Left ventricle myocardium inferior (tissue), 1 donor: Measurements from ENCODE around the gene FOCAD. TPM values are rescaled to one million over a fixed set of nuclear protein-coding genes. Genes with fewer than 3 reads are reported as not detected.

Source experiments
- DNase-seq: peaks from one replicate; pipeline ENCODE4 v3.0.0-alpha.2; 2020
- H3K27ac ChIP-seq: fragments of 200-600 bp; replicated peaks from 2 replicates; pipeline ENCODE4 v1.8.0; 2021
- H3K27me3 ChIP-seq: fragments of 200-600 bp; 2 replicates; pipeline ENCODE4 v1.8.0; 2021; ENCODE audit warnings: low read depth
- H3K36me3 ChIP-seq: fragments of 200-600 bp; 2 replicates; pipeline ENCODE4 v1.8.0; 2021
- H3K4me1 ChIP-seq: fragments of 200-600 bp; 2 replicates; pipeline ENCODE4 v1.8.0; 2021
- H3K4me3 ChIP-seq: fragments of 200-600 bp; 2 replicates; pipeline ENCODE4 v1.8.0; 2021; ENCODE audit warnings: mild to moderate bottlenecking, moderate library complexity
- H3K9me3 ChIP-seq: fragments of 200-600 bp; replicated peaks from 2 replicates; pipeline ENCODE4 v1.8.0; 2021
- intact Hi-C: fragments of 100-400 bp; cut with micrococcal nuclease; formaldehyde crosslinking; loops from one replicate; pipeline ENCODE4 v1.11.0; 2022
- total RNA-seq: library from RNA; stranded (reverse); fragmentation: NEBNext Ultra II Directional; extraction: Animal tissue kit (Norgen Biotek cat#: 25700); gene quantifications from one replicate; pipeline ENCODE4 v1.2.1, GENCODE V29; 2021
- TF ChIP-seq, protein P1 (sequence below): fragments of 200-600 bp; IDR thresholded peaks from 2 replicates; pipeline ENCODE4 v1.8.0; 2021; ENCODE audit warnings: antibody characterized with exemption, mild to moderate bottlenecking, borderline replicate concordance
- donor health status: DM: no; HTN: yes; CAD: no; lungs with severe emphysema.

Gene FOCAD
- total RNA-seq, 1 donor from 2014 or later = 29.0 TPM

DNA sequence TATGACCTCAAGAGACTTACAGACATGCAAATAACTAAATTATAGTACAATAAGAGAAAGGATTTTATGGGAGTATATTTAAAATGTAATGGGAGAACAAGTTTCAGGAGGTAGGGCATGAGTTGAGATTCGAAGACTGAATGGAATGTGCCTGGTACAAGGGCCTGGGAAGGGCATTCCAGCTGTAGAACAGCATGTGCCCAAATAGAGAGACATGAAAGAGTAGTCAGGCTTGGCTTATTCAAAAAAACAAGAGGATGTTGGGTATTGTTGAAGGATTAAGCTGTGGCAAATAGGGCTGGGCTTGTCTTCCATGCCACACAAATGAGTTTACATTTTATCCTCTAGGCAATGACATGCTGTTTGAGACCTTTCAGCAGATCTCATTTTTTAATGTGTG lies 86.9 kb downstream of the FOCAD start:
- H3K4me1 ChIP-seq = peaks cover 20% of the 10 kb centered on the region
- H3K27ac ChIP-seq = no peak overlapping the region
- intact Hi-C loops = no loop called here
- H3K4me3 ChIP-seq = no peak overlapping the region
- H3K9me3 ChIP-seq = no peaks in the 10 kb centered on the region
- TF ChIP-seq, protein P1, sequence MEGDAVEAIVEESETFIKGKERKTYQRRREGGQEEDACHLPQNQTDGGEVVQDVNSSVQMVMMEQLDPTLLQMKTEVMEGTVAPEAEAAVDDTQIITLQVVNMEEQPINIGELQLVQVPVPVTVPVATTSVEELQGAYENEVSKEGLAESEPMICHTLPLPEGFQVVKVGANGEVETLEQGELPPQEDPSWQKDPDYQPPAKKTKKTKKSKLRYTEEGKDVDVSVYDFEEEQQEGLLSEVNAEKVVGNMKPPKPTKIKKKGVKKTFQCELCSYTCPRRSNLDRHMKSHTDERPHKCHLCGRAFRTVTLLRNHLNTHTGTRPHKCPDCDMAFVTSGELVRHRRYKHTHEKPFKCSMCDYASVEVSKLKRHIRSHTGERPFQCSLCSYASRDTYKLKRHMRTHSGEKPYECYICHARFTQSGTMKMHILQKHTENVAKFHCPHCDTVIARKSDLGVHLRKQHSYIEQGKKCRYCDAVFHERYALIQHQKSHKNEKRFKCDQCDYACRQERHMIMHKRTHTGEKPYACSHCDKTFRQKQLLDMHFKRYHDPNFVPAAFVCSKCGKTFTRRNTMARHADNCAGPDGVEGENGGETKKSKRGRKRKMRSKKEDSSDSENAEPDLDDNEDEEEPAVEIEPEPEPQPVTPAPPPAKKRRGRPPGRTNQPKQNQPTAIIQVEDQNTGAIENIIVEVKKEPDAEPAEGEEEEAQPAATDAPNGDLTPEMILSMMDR = no peak
- H3K27me3 ChIP-seq = no peaks in the 10 kb centered on the region
- H3K36me3 ChIP-seq = peaks cover 35% of the 10 kb centered on the region
- DNase-seq = no peak

DNA sequence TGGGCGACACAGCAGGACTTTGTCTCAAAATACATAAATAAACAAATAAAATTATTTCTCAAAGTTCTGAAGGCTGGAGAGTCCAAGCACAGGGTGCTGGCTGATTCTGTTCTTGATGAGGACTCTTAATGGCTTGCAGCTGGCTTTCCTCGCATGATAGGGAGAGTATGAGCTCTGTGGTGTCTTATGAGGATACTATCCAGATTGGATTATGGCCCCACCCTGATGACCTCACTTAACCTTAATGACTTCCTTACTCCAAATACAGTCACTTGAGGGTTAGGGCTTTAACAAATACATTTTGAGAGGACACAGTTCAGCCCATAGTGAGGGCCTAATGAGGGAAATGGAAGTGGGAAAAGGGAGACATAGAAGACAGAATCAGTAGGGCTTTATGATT lies 87.7 kb downstream of the FOCAD start:
- peaks cover 27% of the 10 kb centered on the region for H3K36me3 ChIP-seq
- intact Hi-C loops = no loop called here
- peaks cover 20% of the 10 kb centered on the region for H3K4me1 ChIP-seq
- H3K27me3 ChIP-seq = no peaks in the 10 kb centered on the region
- no peak overlapping the region for H3K27ac ChIP-seq
- H3K4me3 ChIP-seq = no peak overlapping the region
- DNase-seq = no peak
- no peaks in the 10 kb centered on the region for H3K9me3 ChIP-seq
- TF ChIP-seq, protein P1 = no peak

DNA sequence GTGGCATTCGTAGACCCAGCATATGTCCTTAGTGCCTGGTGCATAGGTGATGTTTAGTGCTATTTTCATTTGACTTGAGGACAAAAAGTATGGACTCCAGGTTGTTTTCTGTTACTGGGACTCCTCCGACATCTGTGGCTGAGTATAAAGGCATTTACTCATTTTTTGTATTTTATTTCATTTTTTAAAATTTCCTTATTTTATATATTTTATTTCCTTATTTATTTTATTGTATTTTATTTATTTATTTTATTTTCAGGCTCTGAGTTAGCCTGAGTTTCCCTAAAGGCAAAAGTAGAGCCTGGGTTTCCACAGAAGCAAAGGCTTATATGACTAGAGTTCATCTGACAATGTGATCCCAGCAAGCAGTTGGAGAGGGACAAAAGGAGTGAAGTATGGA lies 91.6 kb downstream of the FOCAD start:
- H3K27ac ChIP-seq = no peak overlapping the region
- H3K4me1 ChIP-seq = peaks cover 18% of the 10 kb centered on the region
- no peaks in the 10 kb centered on the region for H3K27me3 ChIP-seq
- no peak for DNase-seq
- peaks cover 23% of the 10 kb centered on the region for H3K36me3 ChIP-seq
- H3K4me3 ChIP-seq = no peak overlapping the region
- TF ChIP-seq, protein P1 = no peak
- intact Hi-C loops = no loop called here
- H3K9me3 ChIP-seq = no peaks in the 10 kb centered on the region

DNA sequence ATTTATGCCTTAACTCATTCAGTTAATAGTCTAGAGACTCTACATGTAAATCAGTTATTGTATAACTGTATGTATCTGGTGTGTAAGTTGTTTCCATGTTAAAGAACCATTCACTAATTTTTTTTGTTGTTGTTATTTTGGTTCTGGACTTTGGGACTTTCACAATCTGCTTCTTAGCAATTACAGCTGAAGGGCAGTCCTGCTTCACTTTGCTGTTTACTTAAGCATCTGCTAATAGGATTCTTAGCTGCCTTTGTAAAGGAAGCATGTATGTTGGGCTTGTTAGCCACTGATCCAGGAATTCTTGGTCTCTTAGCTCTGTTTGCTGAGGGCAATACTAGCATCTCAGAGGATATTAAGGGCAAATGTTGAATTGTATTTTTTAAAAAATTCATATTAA lies 97.0 kb downstream of the FOCAD start:
- Histone ChIP-seq H3K27ac (no peak overlapping the region), H3K9me3 (no peaks in the 10 kb centered on the region), H3K27me3 (no peaks in the 10 kb centered on the region), H3K36me3 (peaks cover 16% of the 10 kb centered on the region), H3K4me3 (no peak overlapping the region), H3K4me1 (no peaks in the 10 kb centered on the region)
- intact Hi-C loops = no loop called here
- DNase-seq = no peak
- TF ChIP-seq, protein P1 = no peak

DNA sequence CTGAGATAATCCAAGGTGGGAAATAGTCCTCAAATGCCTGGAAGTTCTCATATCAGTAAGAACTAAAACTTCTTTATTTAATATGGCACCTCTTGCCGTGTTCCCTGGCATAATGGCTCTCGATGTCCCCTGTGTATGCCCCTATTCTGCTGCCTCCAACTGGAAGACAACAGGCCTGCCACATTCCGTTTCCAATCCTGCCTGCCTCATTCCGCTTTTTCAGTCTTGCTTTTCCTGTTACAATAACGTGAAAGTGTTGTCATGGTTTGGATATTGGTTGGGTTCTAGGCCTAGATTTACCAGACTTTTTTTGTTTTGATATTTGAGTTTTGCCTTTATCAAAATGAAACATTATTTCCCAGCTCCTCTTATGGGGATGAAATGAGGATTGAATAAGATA lies 98.2 kb downstream of the FOCAD start:
- H3K4me3 ChIP-seq = no peak overlapping the region
- TF ChIP-seq, protein P1 = no peak
- no peak overlapping the region for H3K27ac ChIP-seq
- no peaks in the 10 kb centered on the region for H3K9me3 ChIP-seq
- DNase-seq = no peak
- intact Hi-C loops = no loop called here
- H3K36me3 ChIP-seq = peaks cover 16% of the 10 kb centered on the region
- no peaks in the 10 kb centered on the region for H3K4me1 ChIP-seq
- no peaks in the 10 kb centered on the region for H3K27me3 ChIP-seq
